Measurements from ENCODE around the gene SPATC1L.

The SPATC1L gene

DNA sequence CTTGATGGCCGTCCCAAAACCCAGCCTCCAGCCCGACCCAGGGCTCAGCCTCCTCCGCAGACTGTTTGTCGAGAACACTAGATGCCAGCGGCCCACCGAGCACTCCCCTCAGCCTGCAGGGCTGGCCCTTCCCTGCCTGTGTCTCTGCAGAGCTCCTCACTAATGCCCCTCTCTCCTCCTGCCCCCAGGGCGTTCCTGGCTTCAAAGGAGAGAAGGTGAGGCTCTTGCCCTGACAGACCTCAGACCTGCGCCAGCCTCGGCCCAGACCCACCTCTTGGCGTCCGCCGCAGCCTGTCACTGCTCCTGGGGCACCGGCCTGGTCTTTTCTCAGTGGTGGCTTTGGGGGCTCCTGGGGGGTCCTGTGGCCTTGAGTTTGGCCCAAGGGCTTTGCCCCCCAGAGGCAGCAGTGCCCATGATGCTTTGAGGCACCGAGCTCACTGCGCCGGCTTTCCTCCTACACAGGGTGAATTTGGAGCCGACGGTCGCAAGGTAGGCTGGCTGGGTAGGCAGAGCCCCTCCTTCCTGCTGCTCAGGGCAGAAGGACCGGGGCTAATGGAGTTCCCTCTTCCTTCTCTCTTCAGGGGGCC, 68.0 kb downstream of the SPATC1L start:
- no peak overlapping the region for H3K18ac ChIP-seq (ENCODE audit: low read depth in 1 of 2, low read length in 2 of 2)
- no peak overlapping the region for H4K8ac ChIP-seq (ENCODE audit: low read length)
- DNase-seq: no peak
- no peaks in the 10 kb centered on the region for H3K27me3 ChIP-seq (ENCODE audit: control insufficient read depth in 1 of 2, insufficient read depth in 1 of 2, low read length in 2 of 2)
- no peak overlapping the region for H2BK120ac ChIP-seq (ENCODE audit: low read depth, low read length)
- no peak overlapping the region for H3K4me3 ChIP-seq (ENCODE audit: insufficient read depth in 1 of 2, low read depth in 1 of 2, low read length in 2 of 2)
- H2AK5ac ChIP-seq (ENCODE audit: low read length, severe bottlenecking): no peak overlapping the region
- H3K9me3 ChIP-seq (ENCODE audit: control insufficient read depth, low read length): peaks cover 8% of the 10 kb centered on the region
- peaks cover 91 to 95% of the 10 kb centered on the region in 2 experiments for H3K36me3 ChIP-seq (ENCODE audit: control insufficient read depth in 1 of 2, insufficient read depth in 2 of 2, low read depth in 1 of 2, low read length in 2 of 2)
- H3K4ac ChIP-seq (ENCODE audit: low read depth in 1 of 2, low read length in 2 of 2): no peak overlapping the region
- H2AFZ ChIP-seq (ENCODE audit: low read depth, low read length): no peak overlapping the region
- peaks cover 10% of the 10 kb centered on the region for H3K4me1 ChIP-seq (ENCODE audit: control insufficient read depth, insufficient read depth, low read depth, low read length)
- H3K27ac ChIP-seq (ENCODE audit: low read length, poor library complexity, severe bottlenecking): no peak overlapping the region
- H2BK15ac ChIP-seq (ENCODE audit: low read depth, poor library complexity, severe bottlenecking): no peak overlapping the region
- H3K79me1 ChIP-seq (replicated peaks; ENCODE audit: low read length, poor library complexity, severe bottlenecking): peaks cover 58% of the 10 kb centered on the region
- no peak overlapping the region for H4K91ac ChIP-seq (ENCODE audit: low read length)
- peak overlapping the region; percentile 54 for H3K9ac ChIP-seq (ENCODE audit: low read length)
- 97% methylated on average over 20 of the region's 20 CpGs for whole genome bisulfite sequencing
- no peak overlapping the region for H2BK5ac ChIP-seq (ENCODE audit: low read depth, low read length, poor library complexity, severe bottlenecking)
- H2BK12ac ChIP-seq (ENCODE audit: low read length in 2 of 2): no peak overlapping the region
- no peak overlapping the region for H3K4me2 ChIP-seq (ENCODE audit: low read length, poor library complexity, severe bottlenecking)
- no peak overlapping the region for H3K23ac ChIP-seq (ENCODE audit: low read length in 2 of 2)
- no peak overlapping the region for H3K14ac ChIP-seq (ENCODE audit: low read length in 2 of 2)

- Histone ChIP-seq H3K23ac (ENCODE audit: low read length in 2 of 2) (no peak overlapping the region), H2AFZ (ENCODE audit: low read depth, low read length) (no peak overlapping the region), H3K27me3 (ENCODE audit: control insufficient read depth in 1 of 2, insufficient read depth in 1 of 2, low read length in 2 of 2) (no peaks in the 10 kb centered on the region), H3K4me1 (ENCODE audit: control insufficient read depth, insufficient read depth, low read depth, low read length) (peaks cover 10% of the 10 kb centered on the region), H3K14ac (ENCODE audit: low read length in 2 of 2) (no peak overlapping the region), H2BK5ac (ENCODE audit: low read depth, low read length, poor library complexity, severe bottlenecking) (no peak overlapping the region), H2AK5ac (ENCODE audit: low read length, severe bottlenecking) (no peak overlapping the region), H3K4me2 (ENCODE audit: low read length, poor library complexity, severe bottlenecking) (no peak overlapping the region), H2BK15ac (ENCODE audit: low read depth, poor library complexity, severe bottlenecking) (peak overlapping the region; percentile 8), H2BK12ac (ENCODE audit: low read length in 2 of 2) (no peak overlapping the region), H3K4me3 (ENCODE audit: insufficient read depth in 1 of 2, low read depth in 1 of 2, low read length in 2 of 2) (no peak overlapping the region), H2BK120ac (ENCODE audit: low read depth, low read length) (no peak overlapping the region), H4K91ac (ENCODE audit: low read length) (no peak overlapping the region), H3K18ac (ENCODE audit: low read depth in 1 of 2, low read length in 2 of 2) (no peak overlapping the region), H3K9me3 (ENCODE audit: control insufficient read depth, low read length) (peaks cover 8% of the 10 kb centered on the region), H3K36me3 (ENCODE audit: control insufficient read depth in 1 of 2, insufficient read depth in 2 of 2, low read depth in 1 of 2, low read length in 2 of 2) (peaks cover 91 to 95% of the 10 kb centered on the region in 2 experiments), H3K4ac (ENCODE audit: low read depth in 1 of 2, low read length in 2 of 2) (no peak overlapping the region), H3K79me1 (replicated peaks; ENCODE audit: low read length, poor library complexity, severe bottlenecking) (peaks cover 53% of the 10 kb centered on the region), H3K27ac (ENCODE audit: low read length, poor library complexity, severe bottlenecking) (no peak overlapping the region), H4K8ac (ENCODE audit: low read length) (no peak overlapping the region), H3K9ac (ENCODE audit: low read length) (no peak overlapping the region)
- DNase-seq: no peak
- WGBS: 95% methylated on average over 17 of the region's 17 CpGs
These were observed 68.6 kb downstream of the SPATC1L start for GRCh38 chr21:46115441-46116188.

DNA sequence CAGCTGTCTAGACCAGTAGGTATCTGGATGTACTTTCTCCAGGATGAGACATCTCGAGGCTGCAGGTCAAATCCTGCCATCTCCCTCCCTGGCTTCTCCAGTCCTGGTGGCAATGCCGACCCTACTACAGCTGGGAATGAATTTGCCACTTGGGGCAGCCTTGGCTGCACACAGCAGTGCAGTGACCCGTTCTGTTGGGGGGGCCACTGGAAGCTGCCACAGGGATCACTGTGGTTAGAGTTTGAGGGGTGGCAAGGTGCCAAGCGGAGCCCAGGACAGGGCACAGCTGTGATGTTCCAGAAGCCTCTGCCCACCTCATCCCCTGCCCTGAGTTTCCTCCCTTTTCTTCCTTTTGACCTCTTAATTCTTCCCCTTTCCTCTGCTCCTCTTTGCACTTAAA, 69.3 kb downstream of the SPATC1L start:
- H3K79me1 ChIP-seq (replicated peaks; ENCODE audit: low read length, poor library complexity, severe bottlenecking): peaks cover 49% of the 10 kb centered on the region

DNA sequence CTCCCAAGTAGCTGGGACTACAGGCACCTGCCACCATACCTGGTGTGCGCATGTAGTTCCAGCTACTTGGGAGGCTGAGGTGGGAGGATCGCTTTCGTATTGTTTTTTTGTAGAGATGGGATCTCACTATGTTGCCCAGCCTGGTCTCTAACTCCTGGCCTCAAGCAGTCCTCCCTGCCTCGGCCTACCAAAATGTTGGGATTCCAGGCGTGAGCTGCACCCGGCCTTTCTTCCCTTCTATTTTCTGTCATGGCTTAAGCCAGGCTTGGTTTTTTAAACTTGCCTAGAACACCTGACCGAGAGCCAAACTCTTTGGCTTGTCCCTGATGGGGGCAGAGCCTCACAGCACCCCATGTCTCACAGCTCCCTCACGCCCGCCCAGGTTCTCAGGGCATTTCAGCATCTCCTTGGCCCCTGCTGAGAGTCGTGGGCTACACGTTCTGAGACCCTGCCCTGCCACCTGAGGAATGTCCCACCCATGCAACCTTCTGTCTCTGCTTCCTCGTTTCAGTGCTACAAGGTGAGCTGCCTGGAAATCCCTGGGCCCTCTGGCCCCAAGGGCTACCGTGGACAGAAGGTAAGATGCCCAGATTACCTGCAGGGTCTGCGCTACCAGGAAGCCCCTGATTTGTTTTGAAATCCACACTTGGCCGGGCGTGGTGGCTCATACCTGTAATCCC, 70.6 kb downstream of the SPATC1L start:
- Histone ChIP-seq H4K91ac (ENCODE audit: low read length) (no peak overlapping the region), H4K8ac (ENCODE audit: low read length) (no peak overlapping the region), H2BK5ac (ENCODE audit: low read depth, low read length, poor library complexity, severe bottlenecking) (no peak overlapping the region), H3K4ac (ENCODE audit: low read depth in 1 of 2, low read length in 2 of 2) (no peak overlapping the region), H3K27me3 (ENCODE audit: control insufficient read depth in 1 of 2, insufficient read depth in 1 of 2, low read length in 2 of 2) (no peaks in the 10 kb centered on the region), H3K9ac (ENCODE audit: low read length) (no peak overlapping the region), H2AFZ (ENCODE audit: low read depth, low read length) (no peak overlapping the region), H3K23ac (ENCODE audit: low read length in 2 of 2) (no peak overlapping the region), H3K27ac (ENCODE audit: low read length, poor library complexity, severe bottlenecking) (no peak overlapping the region), H3K9me3 (ENCODE audit: control insufficient read depth, low read length) (peaks cover 8% of the 10 kb centered on the region), H2BK120ac (ENCODE audit: low read depth, low read length) (no peak overlapping the region), H2AK5ac (ENCODE audit: low read length, severe bottlenecking) (no peak overlapping the region), H3K14ac (ENCODE audit: low read length in 2 of 2) (no peak overlapping the region), H3K4me1 (ENCODE audit: control insufficient read depth, insufficient read depth, low read depth, low read length) (peaks cover 19% of the 10 kb centered on the region), H3K79me1 (replicated peaks; ENCODE audit: low read length, poor library complexity, severe bottlenecking) (peaks cover 35% of the 10 kb centered on the region), H3K18ac (ENCODE audit: low read depth in 1 of 2, low read length in 2 of 2) (no peak overlapping the region), H3K4me3 (ENCODE audit: insufficient read depth in 1 of 2, low read depth in 1 of 2, low read length in 2 of 2) (no peak overlapping the region), H3K4me2 (ENCODE audit: low read length, poor library complexity, severe bottlenecking) (no peak overlapping the region), H3K36me3 (ENCODE audit: control insufficient read depth in 1 of 2, insufficient read depth in 2 of 2, low read depth in 1 of 2, low read length in 2 of 2) (peaks cover 87 to 94% of the 10 kb centered on the region in 2 experiments), H2BK15ac (ENCODE audit: low read depth, poor library complexity, severe bottlenecking) (no peak overlapping the region), H2BK12ac (ENCODE audit: low read length in 2 of 2) (no peak overlapping the region)
- 96% methylated on average over 16 of the region's 16 CpGs for WGBS
- DNase-seq: no peak

More for the DNA sequence above, 69.3 kb downstream of the SPATC1L start:
- no peak for DNase-seq
- Histone ChIP-seq H3K4ac (ENCODE audit: low read depth in 1 of 2, low read length in 2 of 2) (no peak overlapping the region), H3K18ac (ENCODE audit: low read depth in 1 of 2, low read length in 2 of 2) (no peak overlapping the region), H2BK12ac (ENCODE audit: low read length in 2 of 2) (no peak overlapping the region), H2AFZ (ENCODE audit: low read depth, low read length) (no peak overlapping the region), H4K8ac (ENCODE audit: low read length) (no peak overlapping the region), H3K4me2 (ENCODE audit: low read length, poor library complexity, severe bottlenecking) (no peak overlapping the region), H3K27me3 (ENCODE audit: control insufficient read depth in 1 of 2, insufficient read depth in 1 of 2, low read length in 2 of 2) (no peaks in the 10 kb centered on the region), H4K91ac (ENCODE audit: low read length) (no peak overlapping the region), H3K9ac (ENCODE audit: low read length) (no peak overlapping the region), H3K4me3 (ENCODE audit: insufficient read depth in 1 of 2, low read depth in 1 of 2, low read length in 2 of 2) (no peak overlapping the region), H3K36me3 (ENCODE audit: control insufficient read depth in 1 of 2, insufficient read depth in 2 of 2, low read depth in 1 of 2, low read length in 2 of 2) (peaks cover 89 to 94% of the 10 kb centered on the region in 2 experiments), H3K9me3 (ENCODE audit: control insufficient read depth, low read length) (peaks cover 8% of the 10 kb centered on the region), H3K14ac (ENCODE audit: low read length in 2 of 2) (no peak overlapping the region), H3K4me1 (ENCODE audit: control insufficient read depth, insufficient read depth, low read depth, low read length) (peaks cover 13% of the 10 kb centered on the region), H3K23ac (ENCODE audit: low read length in 2 of 2) (no peak overlapping the region), H2BK120ac (ENCODE audit: low read depth, low read length) (no peak overlapping the region), H2BK15ac (ENCODE audit: low read depth, poor library complexity, severe bottlenecking) (no peak overlapping the region), H3K27ac (ENCODE audit: low read length, poor library complexity, severe bottlenecking) (no peak overlapping the region), H2BK5ac (ENCODE audit: low read depth, low read length, poor library complexity, severe bottlenecking) (no peak overlapping the region), H2AK5ac (ENCODE audit: low read length, severe bottlenecking) (no peak overlapping the region)
- WGBS: 90% methylated on average over 4 of the region's 4 CpGs
